Astrocyte (in vitro differentiated cells and primary cell): Measurements from ENCODE around the gene MEGF10. TPM values are rescaled to one million over a fixed set of nuclear protein-coding genes. Genes with fewer than 3 reads are reported as not detected.

ENCODE experiments used
- DNase-seq: peaks from one replicate; pipeline ENCODE4 v3.0.0-alpha.2; 2010; ENCODE audit warnings: low read depth
- FAIRE-seq: peaks from 2 replicates; lab custom pipeline; 2011; peaks lifted over from hg19 to GRCh38; lab: Jason Lieb, UNC
- H2AFZ ChIP-seq: 2 replicates; pipeline ENCODE4 v1.6.0; 2012; ENCODE audit warnings: low read depth, low read length, inconsistent platforms
- H3K27ac ChIP-seq: 2 replicates; pipeline ENCODE4 v1.5.1; 2011; ENCODE audit warnings: low read depth, low read length, inconsistent platforms
- H3K27me3 ChIP-seq: 2 replicates; pipeline ENCODE4 v1.6.0; 2011; ENCODE audit warnings: low read length, inconsistent platforms; ENCODE audit not compliant: insufficient read depth
- H3K36me3 ChIP-seq: 2 replicates; pipeline ENCODE4 v1.5.1; 2011; ENCODE audit warnings: low read length, inconsistent platforms; ENCODE audit not compliant: insufficient read depth
- H3K4me1 ChIP-seq: 2 replicates; pipeline ENCODE4 v1.5.1; 2011; ENCODE audit warnings: low read length, inconsistent platforms; ENCODE audit not compliant: insufficient read depth
- H3K4me2 ChIP-seq: 2 replicates; pipeline ENCODE4 v1.6.0; 2012; ENCODE audit warnings: low read length, inconsistent platforms
- H3K4me3 ChIP-seq: 2 replicates; pipeline ENCODE4 v1.5.1; 2011; ENCODE audit warnings: low read depth, mild to moderate bottlenecking, low read length, inconsistent platforms; ENCODE audit not compliant: insufficient read depth
- H3K79me2 ChIP-seq: 2 replicates; pipeline ENCODE4 v1.6.0; 2012; ENCODE audit warnings: mild to moderate bottlenecking, low read length, inconsistent platforms; ENCODE audit not compliant: insufficient read depth
- H3K9ac ChIP-seq: 2 replicates; pipeline ENCODE4 v1.6.0; 2012; ENCODE audit warnings: mild to moderate bottlenecking, low read length, inconsistent platforms
- H3K9me3 ChIP-seq: 2 replicates; pipeline ENCODE4 v1.5.1; 2012; ENCODE audit warnings: low read depth, mild to moderate bottlenecking, low read length, inconsistent platforms; ENCODE audit not compliant: insufficient read depth
- H4K20me1 ChIP-seq: 2 replicates; pipeline ENCODE4 v1.6.0; 2012; ENCODE audit warnings: low read length, inconsistent platforms; ENCODE audit not compliant: insufficient read depth
- H3K27ac Mint-ChIP-seq: one replicate; pipeline ENCODE4 v1.8.0; 2021; ENCODE audit warnings: mild to moderate bottlenecking, mixed read lengths; ENCODE audit not compliant: unreplicated experiment
- H3K27me3 Mint-ChIP-seq: one replicate; pipeline ENCODE4 v1.8.0; 2021; ENCODE audit warnings: low read depth, mixed read lengths; ENCODE audit not compliant: unreplicated experiment
- H3K36me3 Mint-ChIP-seq: one replicate; pipeline ENCODE4 v1.8.0; 2021; ENCODE audit warnings: low read depth, mixed read lengths; ENCODE audit not compliant: unreplicated experiment
- H3K4me1 Mint-ChIP-seq: one replicate; pipeline ENCODE4 v1.8.0; 2021; ENCODE audit warnings: low read depth, mixed read lengths; ENCODE audit not compliant: unreplicated experiment
- H3K4me3 Mint-ChIP-seq: one replicate; pipeline ENCODE4 v1.8.0; 2021; ENCODE audit warnings: mild to moderate bottlenecking, moderate library complexity, mixed read lengths; ENCODE audit not compliant: unreplicated experiment
- H3K9me3 Mint-ChIP-seq: one replicate; pipeline ENCODE4 v1.8.0; 2021; ENCODE audit warnings: mild to moderate bottlenecking, mixed read lengths; ENCODE audit not compliant: unreplicated experiment
- EZH2 ChIP-seq: IDR thresholded peaks from 2 replicates; pipeline ENCODE4 v1.6.1; 2012; ENCODE audit warnings: mild to moderate bottlenecking, low read length, inconsistent platforms; ENCODE audit not compliant: insufficient read depth
- total RNA-seq: library from RNA; stranded (reverse); gene quantifications from 2 replicates; pipeline ENCODE4 v1.2.1, GENCODE V29; 2021
- TF ChIP-seq, protein P1 (sequence below): IDR thresholded peaks from 2 replicates; pipeline ENCODE4 v1.5.1; 2011; ENCODE audit warnings: low read depth, mild to moderate bottlenecking, inconsistent platforms, low read length, moderate library complexity; ENCODE audit not compliant: insufficient read depth

The MEGF10 gene
- total RNA-seq, 1 donor from 2014 or later = 15.8 TPM

DNA sequence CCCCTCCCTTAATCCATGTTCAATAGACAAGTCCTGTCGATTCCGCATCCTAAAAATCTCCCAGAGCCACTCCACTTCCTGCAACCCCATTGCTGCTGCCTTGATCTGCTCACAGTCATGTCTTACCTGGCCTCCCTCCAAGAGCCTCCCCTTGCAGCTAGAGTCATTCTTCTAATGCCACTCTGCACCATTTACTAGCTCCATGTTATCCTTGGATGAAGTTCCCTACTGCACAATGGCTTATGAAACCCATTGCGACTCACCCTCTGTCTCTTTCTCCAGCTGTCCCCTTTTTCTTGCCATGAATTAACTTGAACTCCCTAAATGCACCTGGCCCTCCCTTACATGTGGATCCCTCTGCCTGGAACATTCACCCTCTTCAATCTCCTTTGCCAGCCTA, 39.5 kb downstream of the MEGF10 start:
- Histone ChIP-seq H4K20me1 (no peaks in the 10 kb centered on the region), H3K27me3 (no peaks in the 10 kb centered on the region), H2AFZ (no peak overlapping the region), H3K36me3 (no peaks in the 10 kb centered on the region), H3K27ac (no peak overlapping the region), H3K4me3 (no peak overlapping the region), H3K9ac (no peak overlapping the region), H3K4me1 (no peaks in the 10 kb centered on the region), H3K4me2 (no peak overlapping the region), H3K9me3 (no peaks in the 10 kb centered on the region), H3K79me2 (no peaks in the 10 kb centered on the region)
- TF ChIP-seq, protein P1, sequence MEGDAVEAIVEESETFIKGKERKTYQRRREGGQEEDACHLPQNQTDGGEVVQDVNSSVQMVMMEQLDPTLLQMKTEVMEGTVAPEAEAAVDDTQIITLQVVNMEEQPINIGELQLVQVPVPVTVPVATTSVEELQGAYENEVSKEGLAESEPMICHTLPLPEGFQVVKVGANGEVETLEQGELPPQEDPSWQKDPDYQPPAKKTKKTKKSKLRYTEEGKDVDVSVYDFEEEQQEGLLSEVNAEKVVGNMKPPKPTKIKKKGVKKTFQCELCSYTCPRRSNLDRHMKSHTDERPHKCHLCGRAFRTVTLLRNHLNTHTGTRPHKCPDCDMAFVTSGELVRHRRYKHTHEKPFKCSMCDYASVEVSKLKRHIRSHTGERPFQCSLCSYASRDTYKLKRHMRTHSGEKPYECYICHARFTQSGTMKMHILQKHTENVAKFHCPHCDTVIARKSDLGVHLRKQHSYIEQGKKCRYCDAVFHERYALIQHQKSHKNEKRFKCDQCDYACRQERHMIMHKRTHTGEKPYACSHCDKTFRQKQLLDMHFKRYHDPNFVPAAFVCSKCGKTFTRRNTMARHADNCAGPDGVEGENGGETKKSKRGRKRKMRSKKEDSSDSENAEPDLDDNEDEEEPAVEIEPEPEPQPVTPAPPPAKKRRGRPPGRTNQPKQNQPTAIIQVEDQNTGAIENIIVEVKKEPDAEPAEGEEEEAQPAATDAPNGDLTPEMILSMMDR = no peak
- TF ChIP-seq EZH2 = no peak
- Mint-ChIP-seq H3K4me1 (peaks cover 16% of the 10 kb centered on the region), H3K9me3 (no peaks in the 10 kb centered on the region), H3K27ac (no peak overlapping the region), H3K4me3 (no peak overlapping the region), H3K36me3 (no peaks in the 10 kb centered on the region), H3K27me3 (no peaks in the 10 kb centered on the region)
- no peak for FAIRE-seq
- DNase-seq = no peak

DNA sequence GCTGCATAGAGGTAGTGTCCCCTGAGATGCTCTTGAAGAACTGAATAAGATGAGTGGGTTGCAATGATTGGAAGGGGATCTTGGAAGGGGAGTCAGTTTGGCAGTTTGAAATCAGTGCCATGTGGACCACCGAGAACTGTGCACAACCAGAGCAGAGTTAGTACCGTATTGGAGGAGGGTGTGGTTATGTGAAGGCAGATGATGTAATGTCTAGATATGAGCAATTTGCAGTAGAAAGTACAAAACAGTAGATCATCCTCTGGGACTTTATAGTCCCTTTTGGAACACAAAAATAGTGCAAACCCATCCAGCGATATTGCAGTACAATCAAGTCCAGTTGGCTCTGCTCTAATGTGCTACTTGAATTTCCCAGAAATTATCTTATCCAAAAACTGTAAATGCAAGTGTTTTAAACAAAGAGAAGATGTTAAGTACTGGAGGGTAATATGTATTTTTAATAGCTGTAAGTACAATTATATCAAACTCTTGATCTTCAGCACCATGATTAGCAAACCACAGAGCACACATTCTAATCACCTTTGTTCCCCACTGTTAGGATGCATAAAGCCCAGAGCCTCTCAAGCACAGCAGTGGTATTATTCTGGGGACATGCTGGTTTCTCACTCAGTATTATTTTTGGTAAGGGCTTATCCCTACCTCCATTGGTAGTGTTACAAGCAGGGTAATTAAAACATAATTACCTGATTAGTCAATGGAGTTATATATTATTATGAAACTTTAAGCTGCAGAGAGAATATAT, 41.5 kb downstream of the MEGF10 start:
- Mint-ChIP-seq H3K36me3 (no peaks in the 10 kb centered on the region), H3K27ac (no peak overlapping the region), H3K4me3 (no peak overlapping the region), H3K27me3 (no peaks in the 10 kb centered on the region), H3K9me3 (no peaks in the 10 kb centered on the region), H3K4me1 (peaks cover 19% of the 10 kb centered on the region)
- H4K20me1 ChIP-seq = no peaks in the 10 kb centered on the region
- DNase-seq (no peak), FAIRE-seq (no peak)
- no peak overlapping the region for H2AFZ ChIP-seq
- H3K4me3 ChIP-seq = no peak overlapping the region
- no peaks in the 10 kb centered on the region for H3K9me3 ChIP-seq
- H3K4me2 ChIP-seq = no peak overlapping the region
- H3K27ac ChIP-seq = no peak overlapping the region
- no peak for TF ChIP-seq EZH2
- TF ChIP-seq, protein P1 = no peak
- peaks cover 2% of the 10 kb centered on the region for H3K27me3 ChIP-seq
- no peak overlapping the region for H3K9ac ChIP-seq
- H3K79me2 ChIP-seq = no peaks in the 10 kb centered on the region
- no peaks in the 10 kb centered on the region for H3K4me1 ChIP-seq
- H3K36me3 ChIP-seq = no peaks in the 10 kb centered on the region

DNA sequence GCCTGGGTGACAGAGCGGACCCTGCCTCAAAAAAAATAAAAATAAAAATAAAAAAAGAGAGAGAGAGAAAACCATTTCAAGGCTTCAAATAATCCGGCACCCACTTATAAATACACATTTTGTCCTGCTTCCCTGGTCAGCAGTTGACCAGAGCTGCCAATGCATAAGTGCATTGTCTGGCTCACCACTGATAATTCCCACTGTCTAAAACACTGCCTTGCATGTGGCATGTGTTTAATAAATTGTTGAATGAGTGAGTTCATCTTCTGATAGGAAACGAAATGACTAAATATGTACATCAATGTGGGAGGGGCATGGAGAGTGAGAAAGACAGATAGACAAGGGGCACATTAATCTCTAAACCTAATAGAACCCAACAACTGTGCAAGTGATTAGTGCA, 42.9 kb downstream of the MEGF10 start:
- H3K9me3 ChIP-seq = no peaks in the 10 kb centered on the region

More for the DNA sequence above, 42.9 kb downstream of the MEGF10 start:
- Histone ChIP-seq H3K4me3 (no peak overlapping the region), H3K27me3 (peaks cover 2% of the 10 kb centered on the region), H3K27ac (no peak overlapping the region), H3K4me2 (no peak overlapping the region), H3K36me3 (no peaks in the 10 kb centered on the region), H3K79me2 (no peaks in the 10 kb centered on the region), H3K9ac (no peak overlapping the region), H4K20me1 (no peaks in the 10 kb centered on the region), H3K4me1 (no peaks in the 10 kb centered on the region), H2AFZ (no peak overlapping the region)
- no peaks in the 10 kb centered on the region for H3K36me3 Mint-ChIP-seq
- no peaks in the 10 kb centered on the region for H3K27me3 Mint-ChIP-seq
- H3K27ac Mint-ChIP-seq = no peak overlapping the region
- no peak for TF ChIP-seq EZH2
- TF ChIP-seq, protein P1 = no peak
- FAIRE-seq = no peak
- peaks cover 25% of the 10 kb centered on the region for H3K4me1 Mint-ChIP-seq
- no peaks in the 10 kb centered on the region for H3K9me3 Mint-ChIP-seq
- H3K4me3 Mint-ChIP-seq = no peak overlapping the region
- no peak for DNase-seq
